ENCODE results near the gene FBN1.

- no peak for TF ChIP-seq ZC3H10 (CRISPR knock-in tag; IDR thresholded peaks at IDR 0.05)
- TF ChIP-seq PATZ1 (CRISPR knock-in tag; IDR thresholded peaks at IDR 0.05; ENCODE audit: borderline replicate concordance) = no peak
- no peak for TF ChIP-seq GLIS3 (CRISPR knock-in tag; IDR thresholded peaks at IDR 0.05)
- TF ChIP-seq ZNF565 (CRISPR knock-in tag; conservative IDR thresholded peaks at IDR 0.05; ENCODE audit: low read depth) = no peak
- TF ChIP-seq ZFP3 (CRISPR knock-in tag; IDR thresholded peaks at IDR 0.05) = no peak
- TF ChIP-seq ZNF70 (CRISPR knock-in tag; IDR thresholded peaks at IDR 0.05) = no peak
- no peak for TF ChIP-seq CSRNP3 (CRISPR knock-in tag; IDR thresholded peaks at IDR 0.05)
- no peak for TF ChIP-seq BACH2 (CRISPR knock-in tag; IDR thresholded peaks at IDR 0.05; ENCODE audit: borderline replicate concordance)
Measured at GRCh38 chr15:48423896-48424475, 221.5 kb downstream of the FBN1 start.
